NOMO-1 (cell line): Measurements from ENCODE around the gene SPPL3.
"Not testable (repeated sequence)": the region's sequence is repeated elsewhere in the genome, so short reads cannot be mapped to it uniquely, and the experiment has no call there.

Source experiments
- DNase-seq, 2 experiments: peaks; one replicate each; lab custom pipeline; 2025; ENCODE audit not compliant: unreplicated experiment in 2 of 2; lab: John Stamatoyannopoulos, UW

Gene SPPL3

DNA sequence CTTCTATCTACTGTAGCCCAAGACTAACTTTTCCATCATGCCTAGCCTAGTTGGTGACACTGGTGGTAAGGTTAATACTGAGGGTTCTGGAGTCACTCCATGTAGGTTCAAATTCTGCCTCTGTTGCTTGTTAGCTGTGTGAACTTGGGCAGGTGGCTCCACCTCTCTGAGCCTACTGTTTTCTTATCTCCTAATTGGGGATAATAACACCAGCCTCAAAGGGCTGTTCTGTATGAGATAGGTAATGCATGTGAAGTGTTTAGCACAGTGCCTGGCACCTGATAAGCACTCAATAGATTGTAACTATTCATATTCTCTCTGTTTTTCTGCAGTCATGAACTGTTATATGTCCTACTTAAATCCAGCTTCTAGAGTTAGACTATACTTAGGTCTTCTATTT is 17.5 kb upstream of the SPPL3 start:
- DNase-seq, result no peak

DNA sequence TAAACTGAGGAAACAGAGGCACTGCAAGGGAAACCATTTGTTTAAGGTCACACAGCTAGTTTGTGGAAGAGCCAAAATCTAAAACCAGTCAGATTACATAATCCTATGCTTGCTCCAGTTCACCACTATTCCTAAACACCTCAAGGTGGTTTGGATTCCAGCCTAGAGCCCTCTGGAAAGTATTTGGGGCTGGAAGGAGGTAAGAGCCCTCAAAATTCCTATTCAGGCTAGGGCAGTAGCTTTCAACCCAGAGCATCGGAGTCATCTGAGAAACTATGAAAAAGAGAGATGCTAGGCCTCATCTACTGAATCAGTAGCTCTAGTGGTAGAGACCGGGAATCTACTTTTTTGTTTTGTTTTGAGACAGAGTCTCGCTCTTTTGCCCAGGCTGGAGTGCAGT is 16.0 kb upstream of the SPPL3 start:
- no peak for DNase-seq

DNA sequence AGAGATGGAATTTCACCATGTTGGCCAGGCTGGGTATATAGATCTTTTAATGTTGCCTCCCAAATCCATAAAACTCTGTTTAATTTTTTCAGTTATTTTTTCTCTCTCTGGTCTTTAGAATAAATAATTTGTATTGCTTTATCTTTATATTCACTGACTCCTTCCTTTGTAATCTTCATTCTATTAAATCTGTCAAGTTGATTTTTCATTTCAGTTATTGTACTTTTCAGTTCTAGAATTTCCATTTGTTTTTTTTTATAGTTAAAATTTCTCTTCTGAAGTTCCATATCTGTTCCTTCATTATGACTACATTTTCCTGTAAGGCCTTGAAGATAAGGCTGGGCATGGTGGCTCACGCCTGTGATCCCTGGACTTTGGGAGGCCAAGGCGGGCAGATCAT is 13.6 kb upstream of the SPPL3 start:
- no peak for DNase-seq

DNA sequence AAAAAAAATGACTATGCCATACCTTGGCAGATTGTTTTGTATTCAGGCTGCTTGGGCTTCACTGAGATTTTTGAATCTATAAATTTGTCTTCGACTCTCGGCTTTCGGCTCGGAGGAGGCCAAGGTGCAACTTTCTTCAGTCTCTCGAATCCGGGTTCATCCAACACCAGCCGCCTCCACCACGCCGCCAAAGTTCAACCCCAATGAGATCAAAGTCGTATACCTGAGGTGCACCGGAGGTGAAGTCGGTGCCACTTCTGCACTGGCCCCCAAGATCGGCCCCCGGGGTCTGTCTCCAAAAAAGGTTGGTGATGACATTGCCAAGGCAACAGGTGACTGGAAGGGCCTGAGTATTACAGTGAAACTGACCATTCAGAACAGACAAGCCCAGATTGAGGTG is 12.4 kb upstream of the SPPL3 start:
- DNase-seq, result no peak

DNA sequence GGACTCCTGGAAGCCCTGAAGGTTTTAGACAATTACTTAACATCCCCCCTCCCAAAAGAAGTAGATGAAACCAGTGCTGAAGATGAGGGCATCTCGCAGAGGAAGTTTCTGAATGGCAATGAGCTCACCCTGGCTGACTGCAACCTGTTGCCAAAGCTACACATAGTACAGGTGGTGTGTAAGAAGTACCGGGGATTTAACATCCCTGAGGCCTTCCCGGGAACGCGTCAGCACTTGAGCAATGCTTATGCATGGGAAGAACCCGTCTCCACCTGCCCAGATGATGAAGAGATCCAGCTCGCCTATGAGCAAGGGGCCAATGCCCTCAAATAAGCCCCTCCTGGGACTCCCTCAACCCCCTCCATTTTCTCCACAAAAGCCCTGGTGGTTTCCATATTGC is 10.6 kb upstream of the SPPL3 start:
- DNase-seq, result no peak

DNA sequence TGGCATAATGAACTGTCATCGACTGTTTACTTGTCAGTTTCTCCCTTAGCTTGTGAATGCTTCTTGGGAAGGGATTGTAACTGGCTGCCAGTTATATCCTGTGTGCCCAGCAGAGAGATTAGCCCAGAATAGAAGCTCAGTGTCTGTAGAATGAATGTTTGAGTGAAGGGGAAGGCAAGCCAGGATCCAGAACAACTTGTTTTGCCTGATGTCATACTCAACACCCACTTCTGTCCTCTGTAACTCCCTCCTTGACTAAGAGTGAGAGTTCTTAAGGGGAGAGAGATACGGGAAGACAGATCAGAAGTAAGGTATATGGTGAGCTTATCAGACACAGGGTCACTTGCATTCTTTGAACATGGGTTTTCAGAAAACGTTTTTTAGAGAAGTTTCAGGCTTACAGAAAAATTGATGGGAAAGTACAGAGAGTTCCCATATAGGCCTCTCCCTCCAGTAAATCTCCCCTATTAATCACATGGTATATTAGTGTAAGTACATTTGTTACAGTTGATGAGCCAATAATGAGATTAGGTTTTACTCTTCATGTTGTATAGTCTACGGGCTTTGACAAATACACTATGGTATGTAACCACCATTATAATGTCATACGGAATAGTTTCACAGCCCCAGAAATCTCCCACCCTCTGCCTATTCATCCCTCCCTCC is 5.6 kb upstream of the SPPL3 start:
- DNase-seq, result no peak

DNA sequence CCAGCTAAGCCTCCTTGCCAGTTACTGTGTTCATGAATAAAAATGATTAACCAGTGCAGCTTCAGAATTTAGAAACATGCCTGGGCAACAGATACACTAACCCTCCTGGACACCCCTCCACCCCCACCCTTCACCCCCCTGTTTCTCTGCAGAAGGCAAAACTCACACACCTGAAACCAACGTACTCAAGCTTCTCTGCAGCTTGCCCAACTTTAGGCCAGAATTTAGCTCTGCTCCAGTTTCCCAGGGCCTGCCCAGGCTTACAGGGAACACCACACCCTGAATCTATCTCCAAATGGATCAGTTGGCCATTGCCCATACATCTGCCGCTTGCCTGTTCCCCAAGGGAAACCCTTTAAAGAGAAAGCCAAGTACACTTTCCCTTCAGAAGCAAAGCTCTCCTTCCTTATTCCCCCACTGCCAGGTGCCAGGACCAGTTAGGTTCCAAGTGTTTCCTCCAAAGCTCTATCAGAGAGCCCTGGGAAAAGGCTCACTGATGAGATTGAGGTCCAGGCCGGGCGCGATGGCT is 1.8 kb upstream of the SPPL3 start:
- DNase-seq, result no peak

DNA sequence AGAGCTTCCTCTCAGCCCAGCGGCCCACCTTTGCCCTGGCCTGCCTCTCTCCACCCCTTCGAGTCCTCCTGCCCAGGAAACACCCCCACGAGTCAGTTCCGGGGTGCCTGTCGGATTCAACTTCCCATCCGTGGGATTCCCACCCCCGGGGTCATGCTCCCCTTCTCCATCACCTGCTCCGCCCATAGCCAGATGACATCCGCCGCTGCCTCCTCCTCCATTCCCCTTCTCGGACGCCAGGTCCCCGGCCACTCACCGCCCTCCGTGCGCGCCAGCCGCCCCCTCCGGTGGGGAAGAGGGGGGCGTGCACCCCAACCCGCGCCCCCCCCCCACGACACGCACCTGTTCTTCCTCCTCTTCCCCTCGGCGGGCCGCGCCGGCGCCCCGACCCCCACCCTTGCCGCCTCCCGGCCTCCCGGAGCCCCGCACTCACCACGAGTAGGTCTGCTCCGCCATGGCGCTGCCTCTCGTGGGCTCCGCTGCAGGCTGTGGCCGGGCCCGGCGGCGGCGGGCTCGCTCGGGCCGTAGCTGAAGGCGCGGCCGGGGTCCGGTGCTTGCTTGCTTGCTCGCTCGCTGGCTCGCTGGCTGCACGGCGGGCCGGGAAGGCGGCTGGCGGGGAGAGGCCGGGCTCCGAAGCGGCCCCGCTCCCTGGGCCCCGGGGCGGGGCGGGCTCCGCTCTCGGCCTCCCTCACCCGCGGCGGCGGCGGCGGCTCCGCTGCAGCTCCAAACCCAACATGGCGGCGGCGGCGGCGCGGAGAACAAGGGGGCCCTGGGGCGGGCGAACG is 554 bp downstream of the SPPL3 start:
- peak; percentile 17 to 25 for DNase-seq

DNA sequence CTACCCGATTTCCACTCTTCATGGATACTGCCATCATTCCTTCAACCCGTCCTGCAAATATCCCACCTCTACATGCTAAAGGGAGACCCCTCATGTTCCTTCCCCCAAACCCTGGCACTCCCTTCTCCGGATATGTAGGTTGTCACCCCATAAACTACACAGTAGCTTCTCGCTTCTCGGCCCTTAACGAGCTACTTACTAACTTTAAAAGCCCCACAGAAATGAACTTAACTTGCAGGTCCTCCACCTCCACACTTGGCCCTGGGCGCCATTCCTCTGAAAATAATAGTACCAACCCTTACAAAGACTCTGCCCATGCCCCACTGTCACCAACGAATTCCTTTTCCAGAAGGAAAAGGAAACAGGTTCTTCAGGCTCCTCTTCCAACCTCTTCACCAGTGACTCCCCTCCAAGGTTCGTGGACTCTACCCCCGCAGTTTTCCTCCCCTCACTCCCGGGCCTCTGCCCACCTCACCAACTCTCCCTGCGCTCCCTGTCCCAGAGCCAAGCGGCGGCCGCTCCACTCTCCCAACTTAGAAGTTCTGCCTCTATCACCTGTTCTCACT is 1.2 kb downstream of the SPPL3 start:
- DNase-seq, result no peak

DNA sequence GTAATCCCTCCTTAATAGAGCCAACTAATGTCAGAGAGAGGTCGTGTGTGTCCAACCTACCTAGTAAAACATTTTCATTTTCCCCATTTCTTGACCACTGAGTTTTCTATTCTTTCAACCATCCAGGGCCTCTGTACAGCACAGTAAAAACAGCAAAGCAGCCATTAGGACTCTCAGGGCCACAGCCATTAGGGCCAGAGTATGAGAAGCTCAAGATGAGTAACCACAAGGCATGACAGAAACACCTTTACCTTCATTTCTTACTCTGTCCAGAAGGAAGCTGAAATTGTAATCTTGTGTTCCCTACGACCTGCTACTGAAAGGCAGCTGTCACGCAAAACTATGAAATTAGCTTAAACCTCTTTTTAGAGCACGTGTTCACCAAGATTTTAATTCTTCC is 2.3 kb downstream of the SPPL3 start:
- DNase-seq, result no peak

DNA sequence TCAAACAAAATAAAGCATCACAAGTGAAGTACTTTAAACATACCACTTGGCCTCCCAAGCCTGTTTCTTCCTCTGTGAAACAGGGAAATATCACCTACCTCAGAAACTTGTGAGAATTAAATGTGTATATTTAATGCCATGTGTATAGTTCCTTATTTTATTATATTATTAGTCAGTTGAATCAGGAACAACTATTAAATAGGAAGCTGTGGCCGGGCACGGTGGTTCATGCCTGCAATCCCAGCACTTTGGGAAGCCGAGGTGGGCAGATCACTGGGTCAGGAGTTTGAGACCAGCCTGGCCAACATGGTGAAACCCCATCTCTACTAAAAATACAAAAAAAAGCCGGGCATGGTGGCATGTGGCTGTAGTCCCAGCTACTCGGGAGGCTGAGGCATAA is 3.1 kb downstream of the SPPL3 start:
- DNase-seq, result not testable (repeated sequence)

DNA sequence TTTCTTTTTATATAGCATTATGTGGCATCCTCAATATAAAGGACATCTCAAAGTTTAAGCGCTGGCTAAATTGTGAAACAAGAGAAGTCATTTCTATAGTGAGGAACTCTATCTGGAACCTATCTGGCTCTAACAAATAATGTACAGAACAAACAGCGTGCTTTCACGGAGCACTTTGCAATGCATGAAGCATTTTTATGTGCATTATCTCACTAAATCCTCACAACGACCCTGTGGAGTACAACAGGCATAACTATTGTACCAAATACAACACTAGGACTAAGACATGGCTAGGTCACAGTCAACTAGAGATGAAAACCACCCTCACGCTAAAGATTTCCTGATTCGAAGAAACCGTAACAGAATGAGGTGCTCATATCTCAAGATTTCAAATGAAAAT is 8.6 kb downstream of the SPPL3 start:
- no peak for DNase-seq

DNA sequence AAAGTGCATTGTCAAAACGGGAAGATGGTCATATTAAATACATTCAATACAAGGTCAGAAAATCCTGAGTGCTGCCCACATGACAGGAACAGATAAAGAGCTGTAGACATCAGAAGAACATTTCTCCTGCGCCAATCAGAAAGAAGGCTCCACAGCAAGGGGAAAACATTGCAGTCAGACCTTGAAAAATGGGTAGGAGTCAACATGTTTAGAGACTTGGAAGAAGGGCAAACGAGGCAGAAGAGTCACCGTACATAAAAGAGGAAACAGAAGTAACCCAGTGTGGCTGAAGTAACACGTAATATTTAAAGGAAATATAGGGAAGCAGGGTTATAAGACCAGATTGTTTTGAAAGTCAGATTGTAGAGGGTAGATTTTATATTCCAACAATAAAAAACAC is 11.9 kb downstream of the SPPL3 start:
- peak; percentile 44 to 91 for DNase-seq

DNA sequence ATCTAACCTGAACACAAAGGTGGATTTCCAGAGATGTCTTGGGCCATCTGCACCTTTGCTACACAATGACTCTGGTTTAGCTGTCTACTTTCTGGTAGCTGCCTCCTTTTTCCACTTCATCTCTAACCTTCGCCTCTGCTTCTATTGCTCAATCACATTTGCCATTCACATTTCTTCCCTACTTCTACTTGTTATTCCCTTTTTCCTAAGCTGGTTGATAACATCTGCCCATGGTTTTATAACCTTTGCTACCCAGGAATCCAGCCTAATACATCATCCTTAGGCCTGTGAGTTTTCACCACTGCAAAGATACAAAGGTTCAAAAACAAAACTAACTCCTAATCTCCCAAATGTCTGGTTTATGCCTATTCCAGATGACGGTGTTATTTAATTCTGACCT is 13.2 kb downstream of the SPPL3 start:
- DNase-seq, result no peak

DNA sequence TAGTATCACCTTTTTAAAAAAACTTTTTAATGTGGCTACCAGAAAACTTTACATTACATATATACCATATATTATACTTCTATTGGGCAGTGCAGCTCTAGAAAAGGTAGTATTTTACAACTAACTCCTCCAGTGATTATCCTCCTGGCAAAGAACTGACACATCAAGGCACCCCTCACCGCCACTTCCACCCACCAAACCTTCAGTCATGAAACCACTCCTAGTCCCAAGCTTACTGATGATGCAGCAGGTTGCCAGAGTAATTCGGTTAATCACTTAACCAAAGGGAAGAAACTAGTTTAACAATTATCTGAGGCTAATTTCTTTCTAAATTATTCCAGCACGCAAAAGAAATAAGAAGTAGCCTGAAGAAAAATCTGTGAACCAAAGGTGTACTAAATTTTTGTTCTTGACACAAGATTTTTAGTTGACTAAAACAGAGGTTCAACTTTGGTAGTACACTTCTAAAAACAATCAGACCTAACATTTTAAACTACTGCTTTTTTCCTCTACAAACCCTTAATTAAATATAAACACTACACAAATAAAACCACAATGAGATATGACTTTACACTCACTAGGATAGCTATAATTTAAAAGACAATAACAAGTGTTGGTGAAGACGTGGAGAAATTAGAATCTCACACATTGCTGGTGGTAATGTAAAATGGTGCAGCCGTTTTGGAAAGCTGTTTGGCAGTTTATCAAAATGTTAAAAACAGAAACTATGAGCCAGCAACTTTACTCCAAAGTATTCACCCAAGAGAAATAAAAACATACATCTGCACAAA is 16.7 kb downstream of the SPPL3 start:
- no peak for DNase-seq

DNA sequence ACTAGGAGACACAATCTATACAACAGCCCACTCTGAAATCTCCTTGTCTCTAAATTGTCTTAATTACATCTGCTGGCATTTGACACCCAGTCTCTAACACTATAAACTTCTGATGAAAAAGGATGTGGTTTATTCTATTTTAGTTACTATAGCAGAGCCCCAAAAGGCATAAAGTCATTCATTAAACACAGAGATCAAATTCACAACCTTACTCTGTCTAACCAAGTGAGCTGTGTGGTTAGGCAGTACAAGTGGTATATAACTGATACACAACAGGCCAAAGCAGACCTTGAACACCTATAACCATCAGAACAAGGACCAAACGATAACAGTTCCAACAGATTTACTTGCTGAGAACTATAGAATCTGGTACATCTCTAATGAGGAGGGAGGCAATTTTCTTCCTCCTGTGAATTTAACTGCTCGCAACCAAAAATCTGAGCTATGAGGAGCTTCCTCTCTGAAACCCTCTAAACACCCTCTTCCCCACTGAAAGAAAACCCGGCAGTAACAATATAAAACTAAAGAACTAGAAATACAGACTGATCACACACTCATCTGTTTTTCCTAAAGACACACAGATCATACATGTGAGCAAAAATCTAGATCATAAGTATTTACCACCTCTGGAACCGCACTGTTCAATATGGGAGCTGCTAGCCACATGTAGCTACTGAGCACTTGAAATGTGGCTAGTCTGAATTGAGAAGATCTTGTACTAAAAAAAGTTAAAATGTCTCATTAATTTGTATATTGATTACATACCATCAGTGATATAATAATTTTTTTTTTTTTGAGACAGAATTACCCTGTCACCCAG is 17.7 kb downstream of the SPPL3 start:
- peak in 1 of 2 experiments; percentile 5 for DNase-seq

DNA sequence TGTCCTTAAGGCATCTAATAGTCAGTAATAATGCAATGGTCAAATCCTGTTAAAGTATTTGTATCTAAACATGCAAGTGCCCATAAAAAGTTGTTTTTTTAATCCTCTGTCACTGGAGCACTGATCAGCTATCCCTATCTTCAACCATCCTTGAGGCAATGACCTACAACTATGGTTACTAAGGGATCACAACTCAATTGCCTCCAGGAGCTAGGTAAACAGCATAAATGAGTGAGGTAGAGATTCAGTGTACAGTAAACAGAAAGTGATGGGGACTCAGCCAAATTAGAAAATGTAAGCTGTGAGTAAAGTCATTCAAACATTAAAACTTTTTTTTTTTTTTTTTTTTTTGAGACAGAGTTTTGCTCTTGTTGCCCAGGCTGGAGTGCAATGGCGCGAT is 18.6 kb downstream of the SPPL3 start:
- DNase-seq, result no peak

DNA sequence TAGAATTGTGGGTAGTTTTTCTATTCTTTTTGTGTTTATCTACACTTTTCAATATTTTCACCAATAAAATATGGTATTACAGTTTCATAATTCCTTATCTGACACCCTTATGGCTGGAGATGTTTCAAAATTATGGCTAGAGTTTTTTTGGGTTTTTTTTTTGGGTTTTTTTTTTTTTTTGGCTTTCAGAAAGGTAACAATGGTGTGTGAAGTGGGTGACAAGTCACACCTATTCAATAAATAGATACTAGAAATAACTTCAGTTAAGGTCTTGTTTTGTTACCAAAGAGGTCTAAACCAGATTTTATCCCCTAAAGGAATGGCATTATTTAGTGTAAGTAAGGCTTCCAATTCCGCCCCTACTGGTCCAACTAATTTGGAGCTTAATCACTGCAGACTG is 19.5 kb downstream of the SPPL3 start:
- no peak for DNase-seq

DNA sequence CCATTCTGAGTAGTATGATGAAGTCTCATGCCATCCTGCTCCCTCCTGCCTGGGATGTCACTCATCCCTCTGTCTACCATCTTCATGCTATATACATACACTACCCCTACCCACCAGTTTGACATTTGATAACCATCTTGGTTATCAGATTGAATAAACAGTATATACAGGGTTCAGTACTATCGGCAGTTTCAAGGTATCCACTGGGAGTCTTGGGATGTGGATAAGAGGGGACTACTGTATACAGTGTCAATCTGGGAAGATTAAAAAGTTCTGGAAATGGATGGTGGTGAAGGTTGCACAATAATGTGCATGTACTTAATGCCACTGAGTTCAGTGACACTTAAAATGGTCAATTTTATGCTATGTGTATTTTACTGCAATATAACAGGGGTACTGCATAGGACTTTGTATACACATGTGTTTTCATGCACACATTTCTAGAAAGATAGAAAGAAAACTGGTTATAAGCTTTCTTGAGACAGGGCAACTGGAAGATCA is 22.1 kb downstream of the SPPL3 start:
- no peak for DNase-seq

DNA sequence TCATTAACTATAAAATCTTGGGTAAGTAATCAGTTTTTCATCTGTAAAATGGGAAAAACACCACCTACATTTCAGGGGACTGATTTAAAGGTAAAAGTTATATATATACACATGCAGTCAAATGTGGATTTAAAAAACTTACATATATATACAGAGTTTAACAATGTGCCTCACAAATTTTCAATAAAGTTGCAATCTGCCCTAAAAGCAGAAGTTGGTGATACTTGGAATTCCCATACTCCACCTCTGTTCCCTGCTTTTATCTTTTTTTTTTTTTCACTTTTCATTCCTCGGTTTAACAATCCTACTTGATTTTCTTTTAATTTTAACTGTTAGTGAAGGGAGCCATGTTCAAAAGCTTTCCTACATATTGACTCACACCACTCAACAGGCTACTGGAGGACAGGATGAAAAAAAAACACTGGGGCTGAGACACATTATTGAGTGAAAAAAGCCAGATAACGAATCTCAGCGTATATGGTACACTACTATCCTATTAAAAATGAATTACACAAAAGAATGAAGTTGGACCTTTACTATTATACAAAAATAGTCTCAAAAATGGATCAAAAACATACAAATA is 24.3 kb downstream of the SPPL3 start:
- no peak for DNase-seq
